Measurements from ENCODE around the gene OR2AK2. TPM values are rescaled to one million over a fixed set of nuclear protein-coding genes. Genes with fewer than 3 reads are reported as not detected.
A peak's percentile ranks its signal among the peaks of the same experiment; 100 is the strongest.
"Not testable (repeated sequence)": the region's sequence is repeated elsewhere in the genome, so short reads cannot be mapped to it uniquely, and the experiment has no call there.

Gene OR2AK2
- polyA plus RNA-seq (2013, experiment 1 of 2), result not detected
- not detected for polyA plus RNA-seq (2013, experiment 2 of 2)

- Histone ChIP-seq H3K9me3 (ENCODE audit: insufficient read depth, low read depth, low read length) (peaks cover 75% of the 10 kb centered on the region), H3K36me3 (ENCODE audit: insufficient read depth, low read length) (no peaks in the 10 kb centered on the region), H3K27me3 (ENCODE audit: insufficient read depth, low read length) (no peaks in the 10 kb centered on the region), H3K4me3 (ENCODE audit: low read length) (no peak within 1 kb of the TSS), H3K9ac (ENCODE audit: low read depth, low read length) (no peak within 1 kb of the TSS), H3K4me1 (ENCODE audit: insufficient read depth, low read length) (no peaks in the 10 kb centered on the region), H3K27ac (ENCODE audit: low read depth, low read length) (no peak within 1 kb of the TSS)
- no CpG with 5 or more reads among the region's 2 CpGs for WGBS
Observed at GRCh38 chr1:247964933-247965332, at the start of gene OR2AK2. TSS of gene OR2AK2 (plus strand) at chr1:247965233. CDS start at chr1:247965377, 144 bp downstream.

- Histone ChIP-seq H3K4me3 (ENCODE audit: low read length) (no peak within 1 kb of the TSS), H3K9me3 (ENCODE audit: insufficient read depth, low read depth, low read length) (peaks cover 91% of the 10 kb centered on the region), H3K27me3 (ENCODE audit: insufficient read depth, low read length) (no peaks in the 10 kb centered on the region), H3K9ac (ENCODE audit: low read depth, low read length) (no peak within 1 kb of the TSS), H3K27ac (ENCODE audit: low read depth, low read length) (no peak within 1 kb of the TSS), H3K36me3 (ENCODE audit: insufficient read depth, low read length) (no peaks in the 10 kb centered on the region), H3K4me1 (ENCODE audit: insufficient read depth, low read length) (no peaks in the 10 kb centered on the region)
- 90% methylated on average over 2 of the region's 2 CpGs for WGBS
Observed at GRCh38 chr1:247919952-247920351, 45.1 kb upstream of the OR2AK2 start, which contains the start of gene OR2T8. TSS of gene OR2T8 (plus strand) at chr1:247920252. CDS start at chr1:247921018, 766 bp downstream.

DNA sequence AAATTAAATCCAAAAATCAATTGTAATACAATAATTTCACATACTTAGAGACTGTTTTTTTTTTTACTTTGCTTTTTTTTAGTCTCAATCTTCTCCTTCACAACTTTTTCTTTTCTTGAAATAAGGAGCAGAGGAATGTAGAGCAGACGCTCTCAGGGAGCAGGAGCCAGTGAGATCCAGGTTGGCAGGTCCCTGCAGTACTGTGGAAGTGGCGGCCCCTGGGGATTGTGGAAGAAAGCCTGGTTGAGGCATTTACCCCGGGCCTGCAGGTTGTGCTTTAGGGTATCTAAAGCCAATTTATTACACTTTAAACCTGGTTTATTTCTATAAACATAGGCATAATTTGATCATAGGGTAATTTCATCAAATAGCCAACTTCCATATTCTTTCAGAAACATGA lies 41.1 kb upstream of the OR2AK2 start:
- no peaks in the 10 kb centered on the region for H3K4me1 ChIP-seq (ENCODE audit: insufficient read depth, low read length)
- WGBS, result 80% methylated on average over 2 of the region's 3 CpGs
- no peaks in the 10 kb centered on the region for H3K27me3 ChIP-seq (ENCODE audit: insufficient read depth, low read length)
- H3K4me3 ChIP-seq (ENCODE audit: low read length), result no peak overlapping the region
- H3K36me3 ChIP-seq (ENCODE audit: insufficient read depth, low read length), result no peaks in the 10 kb centered on the region
- H3K27ac ChIP-seq (ENCODE audit: low read depth, low read length), result no peak overlapping the region
- peaks cover 91% of the 10 kb centered on the region for H3K9me3 ChIP-seq (ENCODE audit: insufficient read depth, low read depth, low read length)
- H3K9ac ChIP-seq (ENCODE audit: low read depth, low read length), result no peak overlapping the region

DNA sequence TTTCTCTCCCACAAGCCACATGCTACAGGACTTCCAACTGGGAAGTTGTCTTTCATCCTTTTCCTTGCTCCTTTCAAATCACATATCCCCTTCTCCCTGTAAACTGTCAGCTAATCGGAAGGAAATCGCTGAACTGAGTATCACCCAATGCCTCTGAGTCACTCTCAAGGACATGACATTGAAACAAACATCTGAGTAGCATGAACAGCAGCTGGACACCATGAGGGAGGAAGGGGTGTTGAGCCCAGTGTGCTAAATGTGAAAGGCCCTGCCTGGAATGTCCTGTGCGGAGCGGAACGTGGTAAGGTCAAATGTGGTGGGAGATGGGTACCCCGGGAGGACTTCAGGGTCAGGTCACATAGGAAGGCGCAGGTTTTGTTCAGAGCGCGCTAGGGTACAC lies 40.2 kb upstream of the OR2AK2 start, which contains the start of gene OR2AJ1:
Gene OR2AJ1, plus strand, starts transcription at position 22 of the 400 bp plus-strand sequence. CDS start 8,880 bp downstream, outside the sequence.
- Histone ChIP-seq H3K9ac (ENCODE audit: low read depth, low read length) (no peak within 1 kb of the TSS), H3K4me3 (ENCODE audit: low read length) (no peak within 1 kb of the TSS), H3K4me1 (ENCODE audit: insufficient read depth, low read length) (no peaks in the 10 kb centered on the region), H3K9me3 (ENCODE audit: insufficient read depth, low read depth, low read length) (peaks cover 91% of the 10 kb centered on the region), H3K27me3 (ENCODE audit: insufficient read depth, low read length) (no peaks in the 10 kb centered on the region), H3K36me3 (ENCODE audit: insufficient read depth, low read length) (no peaks in the 10 kb centered on the region), H3K27ac (ENCODE audit: low read depth, low read length) (no peak within 1 kb of the TSS)
- WGBS, result 89% methylated on average over 9 of the region's 9 CpGs

DNA sequence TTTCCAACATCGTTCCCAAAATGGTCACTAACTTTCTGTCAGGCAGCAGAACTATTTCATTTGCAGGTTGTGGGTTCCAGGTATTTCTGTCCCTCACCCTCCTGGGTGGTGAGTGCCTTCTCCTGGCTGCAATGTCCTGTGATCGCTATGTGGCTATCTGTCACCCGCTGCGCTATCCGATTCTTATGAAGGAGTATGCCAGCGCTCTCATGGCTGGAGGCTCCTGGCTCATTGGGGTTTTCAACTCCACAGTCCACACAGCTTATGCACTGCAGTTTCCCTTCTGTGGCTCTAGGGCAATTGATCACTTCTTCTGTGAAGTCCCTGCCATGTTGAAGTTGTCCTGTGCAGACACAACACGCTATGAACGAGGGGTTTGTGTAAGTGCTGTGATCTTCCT lies 31.0 kb upstream of the OR2AK2 start:
- H3K4me1 ChIP-seq (ENCODE audit: insufficient read depth, low read length), result no peaks in the 10 kb centered on the region
- no peak overlapping the region for H3K4me3 ChIP-seq (ENCODE audit: low read length)
- H3K27me3 ChIP-seq (ENCODE audit: insufficient read depth, low read length), result no peaks in the 10 kb centered on the region
- H3K36me3 ChIP-seq (ENCODE audit: insufficient read depth, low read length), result no peaks in the 10 kb centered on the region
- H3K27ac ChIP-seq (ENCODE audit: low read depth, low read length), result no peak overlapping the region
- H3K9me3 ChIP-seq (ENCODE audit: insufficient read depth, low read depth, low read length), result peaks cover 90% of the 10 kb centered on the region
- 92% methylated on average over 8 of the region's 8 CpGs for WGBS
- no peak overlapping the region for H3K9ac ChIP-seq (ENCODE audit: low read depth, low read length)

DNA sequence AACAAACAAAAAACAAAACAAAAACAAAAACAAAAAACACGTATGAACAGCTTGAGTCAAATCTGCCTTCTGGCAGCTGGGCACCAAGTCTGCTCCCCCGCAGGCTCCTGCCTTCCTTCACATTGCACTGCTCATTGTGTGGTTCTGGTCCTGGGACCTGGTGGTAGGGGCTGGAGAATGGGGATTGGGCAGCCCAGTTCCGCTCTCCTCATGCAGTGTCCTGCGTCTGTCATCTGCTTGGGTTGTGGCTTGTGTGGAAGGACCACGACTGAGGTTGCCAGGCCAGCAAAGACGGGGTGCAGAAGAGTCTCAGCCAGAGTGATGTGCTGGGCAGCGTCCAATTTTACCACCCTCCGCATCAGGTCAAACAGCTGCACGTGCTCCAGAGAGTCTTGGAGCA lies 29.3 kb upstream of the OR2AK2 start:
- Histone ChIP-seq H3K4me3 (ENCODE audit: low read length) (no peak overlapping the region), H3K9me3 (ENCODE audit: insufficient read depth, low read depth, low read length) (peaks cover 89% of the 10 kb centered on the region), H3K36me3 (ENCODE audit: insufficient read depth, low read length) (no peaks in the 10 kb centered on the region), H3K27me3 (ENCODE audit: insufficient read depth, low read length) (no peaks in the 10 kb centered on the region), H3K9ac (ENCODE audit: low read depth, low read length) (no peak overlapping the region), H3K27ac (ENCODE audit: low read depth, low read length) (no peak overlapping the region), H3K4me1 (ENCODE audit: insufficient read depth, low read length) (no peaks in the 10 kb centered on the region)
- 85% methylated on average over 9 of the region's 9 CpGs for WGBS

GRCh38 chr1:247936415-247936814 lies 28.6 kb upstream of the OR2AK2 start:
- whole genome bisulfite sequencing, result 92% methylated on average over 18 of the region's 18 CpGs
- Histone ChIP-seq H3K9me3 (ENCODE audit: insufficient read depth, low read depth, low read length) (peaks cover 90% of the 10 kb centered on the region), H3K4me3 (ENCODE audit: low read length) (0 out of 2 replicates have a peak overlapping the region, but pooled peaks have one; percentile 23), H3K9ac (ENCODE audit: low read depth, low read length) (no peak overlapping the region), H3K27ac (ENCODE audit: low read depth, low read length) (no peak overlapping the region), H3K36me3 (ENCODE audit: insufficient read depth, low read length) (no peaks in the 10 kb centered on the region), H3K4me1 (ENCODE audit: insufficient read depth, low read length) (no peaks in the 10 kb centered on the region), H3K27me3 (ENCODE audit: insufficient read depth, low read length) (no peaks in the 10 kb centered on the region)

DNA sequence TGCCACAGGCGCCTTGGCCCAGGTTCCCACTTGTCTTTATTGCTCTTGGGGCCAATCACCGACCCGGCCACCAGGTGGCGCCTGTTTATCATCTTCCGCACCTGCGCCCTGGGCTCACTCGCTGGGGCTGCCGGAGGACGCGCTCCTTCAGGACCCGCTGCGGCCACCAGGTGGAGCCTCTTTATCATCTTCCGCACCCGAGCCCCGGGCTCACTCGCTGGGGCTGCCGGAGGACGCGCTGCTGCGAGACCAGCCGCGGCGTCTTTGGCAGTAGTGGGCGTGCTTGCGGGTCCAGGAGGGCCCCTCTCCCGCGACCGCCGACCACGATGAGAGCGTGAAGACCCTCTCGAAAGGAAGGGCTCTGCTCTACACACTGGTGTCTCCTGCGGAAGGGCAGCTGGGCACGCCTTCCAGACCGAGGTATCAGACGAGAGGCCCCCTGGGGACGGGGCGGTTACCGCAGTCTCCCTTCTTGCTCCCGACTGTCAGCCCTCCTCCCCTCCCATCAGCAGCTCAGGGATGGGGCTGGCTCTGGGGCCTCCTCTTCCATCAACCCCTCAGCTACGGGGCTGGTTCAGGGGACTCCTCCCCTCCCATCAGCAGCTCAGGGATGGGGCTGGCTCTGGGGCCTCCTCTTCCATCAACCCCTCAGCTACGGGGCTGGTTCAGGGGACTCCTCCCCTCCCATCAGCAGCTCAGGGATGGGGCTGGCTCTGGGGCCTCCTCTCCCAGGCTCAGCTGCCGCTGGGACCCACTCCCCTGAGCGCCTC lies 27.9 kb upstream of the OR2AK2 start:
- peak overlapping the region; percentile 38; the same call in 1 of the 2 replicates for H3K4me3 ChIP-seq (ENCODE audit: low read length)

DNA sequence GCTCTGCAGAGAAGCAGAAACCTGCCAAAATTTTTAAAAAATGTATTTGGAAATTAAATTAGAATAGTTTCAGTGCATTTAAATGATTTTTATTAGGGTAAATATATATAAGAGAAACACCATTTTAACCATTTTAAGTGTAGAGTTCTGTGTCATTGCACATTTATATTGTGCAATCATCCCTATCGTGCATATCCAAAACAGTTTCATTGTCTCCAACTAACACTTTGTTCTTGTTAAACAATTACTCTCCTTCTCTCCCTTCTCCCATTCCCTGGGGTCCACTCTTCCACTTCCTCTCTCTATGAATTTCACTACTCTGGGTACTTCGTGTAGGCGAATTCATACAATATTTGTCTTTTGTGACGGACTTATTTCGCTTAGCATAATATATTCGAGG lies 22.4 kb upstream of the OR2AK2 start:
- Histone ChIP-seq H3K27me3 (ENCODE audit: insufficient read depth, low read length) (no peaks in the 10 kb centered on the region), H3K9ac (ENCODE audit: low read depth, low read length) (no peak overlapping the region), H3K4me3 (ENCODE audit: low read length) (no peak overlapping the region), H3K9me3 (ENCODE audit: insufficient read depth, low read depth, low read length) (peaks cover 95% of the 10 kb centered on the region), H3K4me1 (ENCODE audit: insufficient read depth, low read length) (no peaks in the 10 kb centered on the region), H3K27ac (ENCODE audit: low read depth, low read length) (no peak overlapping the region), H3K36me3 (ENCODE audit: insufficient read depth, low read length) (no peaks in the 10 kb centered on the region)
- WGBS, result 83% methylated on average over 6 of the region's 6 CpGs

More for the DNA sequence above, 27.9 kb upstream of the OR2AK2 start:
- peaks cover 90% of the 10 kb centered on the region for H3K9me3 ChIP-seq (ENCODE audit: insufficient read depth, low read depth, low read length)
- not testable (repeated sequence) for H3K4me1 ChIP-seq (ENCODE audit: insufficient read depth, low read length); H3K27me3 ChIP-seq (ENCODE audit: insufficient read depth, low read length); H3K36me3 ChIP-seq (ENCODE audit: insufficient read depth, low read length); H3K27ac ChIP-seq (ENCODE audit: low read depth, low read length); H3K9ac ChIP-seq (ENCODE audit: low read depth, low read length)
- WGBS, result 85% methylated on average over 42 of the region's 44 CpGs

GRCh38 chr1:247948558-247948957 lies 16.5 kb upstream of the OR2AK2 start, which contains the start of gene OR2L8:
TSS of gene OR2L8 (plus strand) at chr1:247948858. CDS start at chr1:247948858, 0 bp downstream.
- Histone ChIP-seq H3K9me3 (ENCODE audit: insufficient read depth, low read depth, low read length) (peaks cover 88% of the 10 kb centered on the region), H3K27me3 (ENCODE audit: insufficient read depth, low read length) (no peaks in the 10 kb centered on the region), H3K36me3 (ENCODE audit: insufficient read depth, low read length) (no peaks in the 10 kb centered on the region), H3K4me3 (ENCODE audit: low read length) (no peak within 1 kb of the TSS), H3K27ac (ENCODE audit: low read depth, low read length) (no peak within 1 kb of the TSS), H3K4me1 (ENCODE audit: insufficient read depth, low read length) (no peaks in the 10 kb centered on the region), H3K9ac (ENCODE audit: low read depth, low read length) (no peak within 1 kb of the TSS)
- 89% methylated on average over 3 of the region's 3 CpGs for WGBS

DNA sequence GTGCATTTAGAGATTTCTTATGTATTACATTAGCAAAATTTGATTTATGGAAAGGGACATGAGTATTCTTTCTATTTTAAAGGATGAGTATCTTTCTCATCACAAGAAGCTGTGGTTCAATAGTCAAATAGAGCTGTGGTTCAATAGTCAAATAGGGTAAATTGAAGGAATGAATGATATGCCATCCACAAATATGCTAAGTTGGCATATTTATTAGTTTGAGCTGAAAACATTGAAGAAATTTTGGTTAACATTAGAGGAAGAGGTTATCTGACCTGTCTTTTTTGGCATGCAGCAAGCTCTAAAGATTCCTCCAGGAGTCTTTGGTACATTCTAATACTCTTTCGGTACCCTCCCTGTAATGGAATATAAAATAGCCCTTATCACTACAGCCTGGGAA lies 11.6 kb upstream of the OR2AK2 start:
- H3K27ac ChIP-seq (ENCODE audit: low read depth, low read length), result no peak overlapping the region
- H3K9ac ChIP-seq (ENCODE audit: low read depth, low read length), result no peak overlapping the region
- no peaks in the 10 kb centered on the region for H3K4me1 ChIP-seq (ENCODE audit: insufficient read depth, low read length)
- H3K9me3 ChIP-seq (ENCODE audit: insufficient read depth, low read depth, low read length), result peaks cover 52% of the 10 kb centered on the region
- 100% methylated on average over 1 of the region's 1 CpG for WGBS
- H3K27me3 ChIP-seq (ENCODE audit: insufficient read depth, low read length), result no peaks in the 10 kb centered on the region
- H3K4me3 ChIP-seq (ENCODE audit: low read length), result no peak overlapping the region
- no peaks in the 10 kb centered on the region for H3K36me3 ChIP-seq (ENCODE audit: insufficient read depth, low read length)

Data from HUES64 (cell line).